ENCODE measurements around the gene PRRT4. TPM values are rescaled to one million over a fixed set of nuclear protein-coding genes. Genes with fewer than 3 reads are reported as not detected.

PRRT4 gene
- total and polyA plus RNA-seq, 2 of the 4 experiments (the other 2 are of a cell fraction), result not detected

- intact Hi-C loops (cut with micrococcal nuclease) (no loop called here), dilution Hi-C loops (cut with HindIII; ENCODE audit: low sequenced_read_pairs, unreplicated experiment) (no loop called here), in situ Hi-C loops (cut with MboI; ENCODE audit: low sequenced_read_pairs) (no loop called here)
- peak overlapping the region; percentile 74 for H2AK5ac ChIP-seq (ENCODE audit: low read depth, low read length)
- peaks cover 24 to 52% of the 10 kb centered on the region in 2 experiments for H3K79me1 ChIP-seq (ENCODE audit: low read depth in 1 of 2, low read length in 2 of 2)
- ATAC-seq (ENCODE audit: low read depth) (0 out of 2 replicates have a peak, but pooled peaks have one; percentile 1), DNase-seq (peak; percentile 5)
- no peak overlapping the region; the same call in 1 of the 2 replicates for H3K56ac ChIP-seq (ENCODE audit: extremely low read depth, insufficient read depth, low read length)
- peak overlapping the region; percentile 97 for H3K14ac ChIP-seq (replicated peaks; ENCODE audit: low read depth, low read length)
- H4K20me1 ChIP-seq (ENCODE audit: insufficient read depth, low read length), result peaks cover 15% of the 10 kb centered on the region
- H3K4ac ChIP-seq (ENCODE audit: low read depth, low read length), result peak overlapping the region; percentile 92
- no peak overlapping the region for H2BK15ac ChIP-seq (ENCODE audit: low read depth, low read length)
- H2BK20ac ChIP-seq (ENCODE audit: low read depth, low read length), result no peak overlapping the region
- H3K4me2 ChIP-seq (ENCODE audit: low read depth, low read length), result peak overlapping the region; percentile 94
- H3K4me1 ChIP-seq (ENCODE audit: control insufficient read depth, insufficient read depth, low read length), result peaks cover 20% of the 10 kb centered on the region
- H2AK9ac ChIP-seq (replicated peaks; ENCODE audit: low read depth, low read length, poor library complexity), result peak overlapping the region; percentile 97
- H3K27me3 ChIP-seq (ENCODE audit: control insufficient read depth, insufficient read depth, low read length), result no peaks in the 10 kb centered on the region
- no peak overlapping the region; the same call in 1 of the 2 replicates for H2BK120ac ChIP-seq (ENCODE audit: low read depth, low read length)
- TF ChIP-seq USF2 (IDR thresholded peaks at IDR 0.05; ENCODE audit: low read depth, low read length) (no peak), CTCF (conservative IDR thresholded peaks at IDR 0.05; ENCODE audit: low read depth, low read length) (no peak)
- H4K91ac ChIP-seq (ENCODE audit: insufficient read depth, low read depth, low read length), result peak overlapping the region; percentile 73
- H4K8ac ChIP-seq (ENCODE audit: low read depth in 2 of 2, low read length in 2 of 2), result peak overlapping the region; percentile 71 to 90
- peaks cover 16% of the 10 kb centered on the region for H3K36me3 ChIP-seq (ENCODE audit: control insufficient read depth, insufficient read depth, low read length)
- peak overlapping the region; percentile 49 for H3K23ac ChIP-seq (ENCODE audit: low read depth, low read length)
- peak overlapping the region; percentile 61 for H3K27ac ChIP-seq (ENCODE audit: insufficient read depth, low read length)
- POLR2A ChIA-PET (ENCODE audit: unreplicated experiment), result no interaction called here
- H2AFZ ChIP-seq (replicated peaks; ENCODE audit: low read length, poor library complexity), result peak overlapping the region; percentile 97
- BruUV-seq (replicated peaks), result no TSS peak
- CTCF ChIA-PET, result no interaction called here
- H3K18ac ChIP-seq (ENCODE audit: low read depth, low read length), result peak overlapping the region; percentile 42
- peak overlapping the region; percentile 57 for H2BK5ac ChIP-seq (ENCODE audit: low read depth, low read length, poor library complexity, severe bottlenecking)
- peak overlapping the region; percentile 37 for H4K5ac ChIP-seq (ENCODE audit: low read depth, low read length)
- no peaks in the 10 kb centered on the region for H3K9me3 ChIP-seq (ENCODE audit: control insufficient read depth, insufficient read depth, low read length)
- H3K9me1 ChIP-seq (ENCODE audit: insufficient read depth, low read length), result peaks cover 9% of the 10 kb centered on the region; the same call in 1 of the 2 replicates
- peak overlapping the region; percentile 89 for H3K9ac ChIP-seq (ENCODE audit: low read depth, low read length)
- WGBS, 2 experiments (ENCODE audit: extremely low coverage in 2 of 2, insufficient read length in 1 of 2), result 100% methylated on average over 1 of the region's 13 CpGs; no CpG with 5 or more reads in 1 of the 2 experiments
- peak overlapping the region; percentile 81 for H3K4me3 ChIP-seq (ENCODE audit: insufficient read depth, low read depth, low read length)
Observed at GRCh38 chr7:128404886-128405470, 43.5 kb upstream of the PRRT4 start.

Data from IMR-90 (cell line).